ENCODE data around the gene WNT16. TPM values are rescaled to one million over a fixed set of nuclear protein-coding genes. Genes with fewer than 3 reads are reported as not detected.

The WNT16 gene
- total and polyA plus RNA-seq, 2 experiments from 2014 or later: 0.45 to 0.73 TPM

DNA sequence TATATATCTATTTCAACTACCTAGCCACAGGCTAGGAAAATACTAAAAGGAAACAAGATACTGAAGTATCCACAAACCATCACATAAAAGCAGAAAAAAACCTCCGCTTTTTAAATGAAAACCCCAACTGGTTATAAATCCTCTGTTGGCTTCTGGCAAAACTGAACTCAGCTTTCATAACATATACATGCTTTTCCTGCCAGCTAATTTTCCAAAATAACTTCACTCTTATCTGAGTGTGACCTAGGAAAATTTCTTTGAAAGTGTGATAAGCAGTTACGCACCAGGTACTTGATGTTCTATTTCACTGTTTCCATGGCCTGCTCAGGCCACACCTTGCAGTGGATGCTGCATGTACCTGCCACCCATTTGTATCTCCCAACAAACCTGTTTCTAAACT lies 55.5 kb downstream of the WNT16 start:
- DNase-seq (ENCODE audit: low spot score): no peak
- no peaks in the 10 kb centered on the region for H3K27me3 Mint-ChIP-seq (ENCODE audit: insufficient read depth, low read depth, poor library complexity)
- no peak overlapping the region for H3K4me2 ChIP-seq
- H3K4me1 ChIP-seq (ENCODE audit: insufficient read depth): peaks cover 11% of the 10 kb centered on the region; the same call in 1 of the 2 replicates
- H3K27ac Mint-ChIP-seq: no peak overlapping the region
- H3K79me2 ChIP-seq (replicated peaks; ENCODE audit: insufficient read depth): peaks cover 85% of the 10 kb centered on the region
- H4K20me1 ChIP-seq (replicated peaks; ENCODE audit: insufficient read depth): peaks cover 6% of the 10 kb centered on the region; the same call in 1 of the 2 replicates
- H3K4me1 Mint-ChIP-seq: peaks cover 18% of the 10 kb centered on the region; the same call in 2 of the 3 replicates
- no peak overlapping the region for H3K4me3 ChIP-seq
- no peak for ATAC-seq
- H3K27ac ChIP-seq (ENCODE audit: low read depth): no peak overlapping the region
- no peak overlapping the region for H3K4me3 Mint-ChIP-seq
- H2AFZ ChIP-seq: no peak overlapping the region
- H3K9me2 ChIP-seq (ENCODE audit: insufficient read depth): no peaks in the 10 kb centered on the region
- no peaks in the 10 kb centered on the region for H3K27me3 ChIP-seq (ENCODE audit: insufficient read depth)
- H3K36me3 ChIP-seq (ENCODE audit: insufficient read depth): no peaks in the 10 kb centered on the region
- H3F3A ChIP-seq (replicated peaks; ENCODE audit: low read depth): no peaks in the 10 kb centered on the region
- no peaks in the 10 kb centered on the region for H3K36me3 Mint-ChIP-seq (ENCODE audit: low read depth)
- H3K9me3 Mint-ChIP-seq: no peaks in the 10 kb centered on the region
- TF ChIP-seq, protein P1, sequence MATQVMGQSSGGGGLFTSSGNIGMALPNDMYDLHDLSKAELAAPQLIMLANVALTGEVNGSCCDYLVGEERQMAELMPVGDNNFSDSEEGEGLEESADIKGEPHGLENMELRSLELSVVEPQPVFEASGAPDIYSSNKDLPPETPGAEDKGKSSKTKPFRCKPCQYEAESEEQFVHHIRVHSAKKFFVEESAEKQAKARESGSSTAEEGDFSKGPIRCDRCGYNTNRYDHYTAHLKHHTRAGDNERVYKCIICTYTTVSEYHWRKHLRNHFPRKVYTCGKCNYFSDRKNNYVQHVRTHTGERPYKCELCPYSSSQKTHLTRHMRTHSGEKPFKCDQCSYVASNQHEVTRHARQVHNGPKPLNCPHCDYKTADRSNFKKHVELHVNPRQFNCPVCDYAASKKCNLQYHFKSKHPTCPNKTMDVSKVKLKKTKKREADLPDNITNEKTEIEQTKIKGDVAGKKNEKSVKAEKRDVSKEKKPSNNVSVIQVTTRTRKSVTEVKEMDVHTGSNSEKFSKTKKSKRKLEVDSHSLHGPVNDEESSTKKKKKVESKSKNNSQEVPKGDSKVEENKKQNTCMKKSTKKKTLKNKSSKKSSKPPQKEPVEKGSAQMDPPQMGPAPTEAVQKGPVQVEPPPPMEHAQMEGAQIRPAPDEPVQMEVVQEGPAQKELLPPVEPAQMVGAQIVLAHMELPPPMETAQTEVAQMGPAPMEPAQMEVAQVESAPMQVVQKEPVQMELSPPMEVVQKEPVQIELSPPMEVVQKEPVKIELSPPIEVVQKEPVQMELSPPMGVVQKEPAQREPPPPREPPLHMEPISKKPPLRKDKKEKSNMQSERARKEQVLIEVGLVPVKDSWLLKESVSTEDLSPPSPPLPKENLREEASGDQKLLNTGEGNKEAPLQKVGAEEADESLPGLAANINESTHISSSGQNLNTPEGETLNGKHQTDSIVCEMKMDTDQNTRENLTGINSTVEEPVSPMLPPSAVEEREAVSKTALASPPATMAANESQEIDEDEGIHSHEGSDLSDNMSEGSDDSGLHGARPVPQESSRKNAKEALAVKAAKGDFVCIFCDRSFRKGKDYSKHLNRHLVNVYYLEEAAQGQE (IDR thresholded peaks at IDR 0.05; ENCODE audit: unreplicated experiment): no peak
- TF ChIP-seq POLR2AphosphoS5 (IDR thresholded peaks at IDR 0.05; ENCODE audit: low read depth): no peak
- TF ChIP-seq EZH2phosphoT487 (IDR thresholded peaks at IDR 0.05; ENCODE audit: unreplicated experiment): no peak
- no peak for TF ChIP-seq EZH2 (IDR thresholded peaks at IDR 0.05; ENCODE audit: low read depth, unreplicated experiment)
- no peak for TF ChIP-seq NANOG (IDR thresholded peaks at IDR 0.05; ENCODE audit: borderline replicate concordance)
- TF ChIP-seq, protein P2, sequence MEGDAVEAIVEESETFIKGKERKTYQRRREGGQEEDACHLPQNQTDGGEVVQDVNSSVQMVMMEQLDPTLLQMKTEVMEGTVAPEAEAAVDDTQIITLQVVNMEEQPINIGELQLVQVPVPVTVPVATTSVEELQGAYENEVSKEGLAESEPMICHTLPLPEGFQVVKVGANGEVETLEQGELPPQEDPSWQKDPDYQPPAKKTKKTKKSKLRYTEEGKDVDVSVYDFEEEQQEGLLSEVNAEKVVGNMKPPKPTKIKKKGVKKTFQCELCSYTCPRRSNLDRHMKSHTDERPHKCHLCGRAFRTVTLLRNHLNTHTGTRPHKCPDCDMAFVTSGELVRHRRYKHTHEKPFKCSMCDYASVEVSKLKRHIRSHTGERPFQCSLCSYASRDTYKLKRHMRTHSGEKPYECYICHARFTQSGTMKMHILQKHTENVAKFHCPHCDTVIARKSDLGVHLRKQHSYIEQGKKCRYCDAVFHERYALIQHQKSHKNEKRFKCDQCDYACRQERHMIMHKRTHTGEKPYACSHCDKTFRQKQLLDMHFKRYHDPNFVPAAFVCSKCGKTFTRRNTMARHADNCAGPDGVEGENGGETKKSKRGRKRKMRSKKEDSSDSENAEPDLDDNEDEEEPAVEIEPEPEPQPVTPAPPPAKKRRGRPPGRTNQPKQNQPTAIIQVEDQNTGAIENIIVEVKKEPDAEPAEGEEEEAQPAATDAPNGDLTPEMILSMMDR (conservative IDR thresholded peaks at IDR 0.05; ENCODE audit: low read depth in 2 of 2): no peak
- TF ChIP-seq STAT1 (IDR thresholded peaks at IDR 0.05; ENCODE audit: unreplicated experiment): no peak
- TF ChIP-seq, protein P3, sequence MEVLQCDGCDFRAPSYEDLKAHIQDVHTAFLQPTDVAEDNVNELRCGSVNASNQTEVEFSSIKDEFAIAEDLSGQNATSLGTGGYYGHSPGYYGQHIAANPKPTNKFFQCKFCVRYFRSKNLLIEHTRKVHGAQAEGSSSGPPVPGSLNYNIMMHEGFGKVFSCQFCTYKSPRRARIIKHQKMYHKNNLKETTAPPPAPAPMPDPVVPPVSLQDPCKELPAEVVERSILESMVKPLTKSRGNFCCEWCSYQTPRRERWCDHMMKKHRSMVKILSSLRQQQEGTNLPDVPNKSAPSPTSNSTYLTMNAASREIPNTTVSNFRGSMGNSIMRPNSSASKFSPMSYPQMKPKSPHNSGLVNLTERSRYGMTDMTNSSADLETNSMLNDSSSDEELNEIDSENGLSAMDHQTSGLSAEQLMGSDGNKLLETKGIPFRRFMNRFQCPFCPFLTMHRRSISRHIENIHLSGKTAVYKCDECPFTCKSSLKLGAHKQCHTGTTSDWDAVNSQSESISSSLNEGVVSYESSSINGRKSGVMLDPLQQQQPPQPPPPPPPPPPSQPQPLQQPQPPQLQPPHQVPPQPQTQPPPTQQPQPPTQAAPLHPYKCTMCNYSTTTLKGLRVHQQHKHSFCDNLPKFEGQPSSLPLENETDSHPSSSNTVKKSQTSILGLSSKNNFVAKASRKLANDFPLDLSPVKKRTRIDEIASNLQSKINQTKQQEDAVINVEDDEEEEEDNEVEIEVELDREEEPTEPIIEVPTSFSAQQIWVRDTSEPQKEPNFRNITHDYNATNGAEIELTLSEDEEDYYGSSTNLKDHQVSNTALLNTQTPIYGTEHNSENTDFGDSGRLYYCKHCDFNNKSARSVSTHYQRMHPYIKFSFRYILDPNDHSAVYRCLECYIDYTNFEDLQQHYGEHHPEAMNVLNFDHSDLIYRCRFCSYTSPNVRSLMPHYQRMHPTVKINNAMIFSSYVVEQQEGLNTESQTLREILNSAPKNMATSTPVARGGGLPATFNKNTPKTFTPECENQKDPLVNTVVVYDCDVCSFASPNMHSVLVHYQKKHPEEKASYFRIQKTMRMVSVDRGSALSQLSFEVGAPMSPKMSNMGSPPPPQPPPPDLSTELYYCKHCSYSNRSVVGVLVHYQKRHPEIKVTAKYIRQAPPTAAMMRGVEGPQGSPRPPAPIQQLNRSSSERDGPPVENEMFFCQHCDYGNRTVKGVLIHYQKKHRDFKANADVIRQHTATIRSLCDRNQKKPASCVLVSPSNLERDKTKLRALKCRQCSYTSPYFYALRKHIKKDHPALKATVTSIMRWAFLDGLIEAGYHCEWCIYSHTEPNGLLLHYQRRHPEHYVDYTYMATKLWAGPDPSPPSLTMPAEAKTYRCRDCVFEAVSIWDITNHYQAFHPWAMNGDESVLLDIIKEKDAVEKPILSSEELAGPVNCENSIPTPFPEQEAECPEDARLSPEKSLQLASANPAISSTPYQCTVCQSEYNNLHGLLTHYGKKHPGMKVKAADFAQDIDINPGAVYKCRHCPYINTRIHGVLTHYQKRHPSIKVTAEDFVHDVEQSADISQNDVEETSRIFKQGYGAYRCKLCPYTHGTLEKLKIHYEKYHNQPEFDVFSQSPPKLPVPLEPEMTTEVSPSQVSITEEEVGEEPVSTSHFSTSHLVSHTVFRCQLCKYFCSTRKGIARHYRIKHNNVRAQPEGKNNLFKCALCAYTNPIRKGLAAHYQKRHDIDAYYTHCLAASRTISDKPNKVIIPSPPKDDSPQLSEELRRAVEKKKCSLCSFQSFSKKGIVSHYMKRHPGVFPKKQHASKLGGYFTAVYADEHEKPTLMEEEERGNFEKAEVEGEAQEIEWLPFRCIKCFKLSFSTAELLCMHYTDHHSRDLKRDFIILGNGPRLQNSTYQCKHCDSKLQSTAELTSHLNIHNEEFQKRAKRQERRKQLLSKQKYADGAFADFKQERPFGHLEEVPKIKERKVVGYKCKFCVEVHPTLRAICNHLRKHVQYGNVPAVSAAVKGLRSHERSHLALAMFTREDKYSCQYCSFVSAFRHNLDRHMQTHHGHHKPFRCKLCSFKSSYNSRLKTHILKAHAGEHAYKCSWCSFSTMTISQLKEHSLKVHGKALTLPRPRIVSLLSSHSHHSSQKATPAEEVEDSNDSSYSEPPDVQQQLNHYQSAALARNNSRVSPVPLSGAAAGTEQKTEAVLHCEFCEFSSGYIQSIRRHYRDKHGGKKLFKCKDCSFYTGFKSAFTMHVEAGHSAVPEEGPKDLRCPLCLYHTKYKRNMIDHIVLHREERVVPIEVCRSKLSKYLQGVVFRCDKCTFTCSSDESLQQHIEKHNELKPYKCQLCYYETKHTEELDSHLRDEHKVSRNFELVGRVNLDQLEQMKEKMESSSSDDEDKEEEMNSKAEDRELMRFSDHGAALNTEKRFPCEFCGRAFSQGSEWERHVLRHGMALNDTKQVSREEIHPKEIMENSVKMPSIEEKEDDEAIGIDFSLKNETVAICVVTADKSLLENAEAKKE (CRISPR knock-in tag; IDR thresholded peaks at IDR 0.05): no peak
- TF ChIP-seq ZNF114 (CRISPR knock-in tag; IDR thresholded peaks at IDR 0.05): no peak
- no peak for TF ChIP-seq JUNB (IDR thresholded peaks at IDR 0.05; ENCODE audit: unreplicated experiment)
- TF ChIP-seq, protein P4, sequence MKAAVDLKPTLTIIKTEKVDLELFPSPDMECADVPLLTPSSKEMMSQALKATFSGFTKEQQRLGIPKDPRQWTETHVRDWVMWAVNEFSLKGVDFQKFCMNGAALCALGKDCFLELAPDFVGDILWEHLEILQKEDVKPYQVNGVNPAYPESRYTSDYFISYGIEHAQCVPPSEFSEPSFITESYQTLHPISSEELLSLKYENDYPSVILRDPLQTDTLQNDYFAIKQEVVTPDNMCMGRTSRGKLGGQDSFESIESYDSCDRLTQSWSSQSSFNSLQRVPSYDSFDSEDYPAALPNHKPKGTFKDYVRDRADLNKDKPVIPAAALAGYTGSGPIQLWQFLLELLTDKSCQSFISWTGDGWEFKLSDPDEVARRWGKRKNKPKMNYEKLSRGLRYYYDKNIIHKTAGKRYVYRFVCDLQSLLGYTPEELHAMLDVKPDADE (IDR thresholded peaks at IDR 0.05): no peak
- TF ChIP-seq CREB1 (CRISPR knock-in tag; IDR thresholded peaks at IDR 0.05; ENCODE audit: low read depth): no peak
- no peak for TF ChIP-seq ZNF331 (CRISPR knock-in tag; IDR thresholded peaks at IDR 0.05; ENCODE audit: low read depth)
